Liver (tissue), 3 donors: ENCODE measurements around the gene RAB3A.

Experiments
- EGR1 ChIP-seq, 2 donors: IDR thresholded peaks; 2 replicates each; pipeline ENCODE4 v1.6.1; 2016 to 2018; ENCODE audit warnings: antibody characterized with exemption in 2 of 2, low read depth in 2 of 2
- FOXA2 ChIP-seq: IDR thresholded peaks from 2 replicates; pipeline ENCODE4 v1.6.1; 2016; ENCODE audit warnings: antibody characterized with exemption
- GABPA ChIP-seq, 2 donors: IDR thresholded peaks in 1 of 2; conservative IDR thresholded peaks in 1 of 2; 2 replicates each; pipeline ENCODE4 v1.6.1; 2016; ENCODE audit warnings: antibody characterized with exemption in 2 of 2, mild to moderate bottlenecking in 1 of 2, moderate library complexity in 1 of 2
- JUND ChIP-seq, 2 donors: IDR thresholded peaks; 2 replicates each; pipeline ENCODE4 v1.6.1; 2016; ENCODE audit warnings: antibody characterized with exemption in 2 of 2
- RAD21 ChIP-seq, 2 donors: IDR thresholded peaks; 2 replicates each; pipeline ENCODE4 v1.6.1; 2016; ENCODE audit warnings: antibody characterized with exemption in 2 of 2, mild to moderate bottlenecking in 2 of 2
- TF ChIP-seq, protein P1 (sequence below): fragments of 150-350 bp; IDR thresholded peaks from 2 replicates; pipeline ENCODE4 v1.5.1; 2017; ENCODE audit warnings: improper control_type of control experiment, low read depth, low read length; ENCODE audit not compliant: missing input control
- TF ChIP-seq, protein P2 (sequence below): IDR thresholded peaks from 2 replicates; pipeline ENCODE4 v1.6.1; 2016; ENCODE audit warnings: antibody characterized with exemption
- TF ChIP-seq, protein P3 (sequence below): IDR thresholded peaks from 2 replicates; pipeline ENCODE4 v1.6.1; 2016; ENCODE audit warnings: antibody characterized with exemption
- donor health status: healthy.
- donor health status: healthy.

DNA sequence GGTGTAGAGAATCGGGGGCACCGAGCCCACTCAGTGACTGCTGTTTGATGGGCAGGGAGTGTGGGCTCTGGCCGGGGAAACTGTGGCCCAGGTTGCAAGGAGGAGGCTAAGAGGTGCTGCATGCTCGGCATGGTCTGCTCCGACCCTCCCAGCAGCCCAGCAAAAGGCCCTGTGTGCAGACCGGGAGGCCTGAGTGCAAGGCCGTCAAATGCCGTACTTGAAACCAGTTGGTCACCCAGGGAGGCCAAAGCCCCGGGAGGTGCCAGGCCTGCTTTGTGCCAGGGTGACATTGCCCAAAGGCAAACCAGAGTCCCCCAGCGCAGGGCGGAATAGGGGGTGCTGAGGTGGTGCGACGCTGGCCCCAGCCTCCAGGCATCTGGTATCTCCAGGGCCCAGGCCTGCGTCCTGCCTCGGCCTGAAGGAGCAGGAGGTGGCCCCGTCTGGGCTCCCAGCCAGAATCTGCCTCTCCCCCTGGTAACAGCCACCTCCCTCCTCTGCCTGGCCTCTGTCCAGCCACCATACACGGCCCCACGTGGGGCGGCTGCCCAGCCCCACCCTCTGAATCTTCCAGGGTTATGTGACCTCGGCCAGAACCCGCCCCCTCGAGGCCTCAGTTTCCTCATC lies 46.9 kb downstream of the RAB3A start:
- TF ChIP-seq, protein P1, sequence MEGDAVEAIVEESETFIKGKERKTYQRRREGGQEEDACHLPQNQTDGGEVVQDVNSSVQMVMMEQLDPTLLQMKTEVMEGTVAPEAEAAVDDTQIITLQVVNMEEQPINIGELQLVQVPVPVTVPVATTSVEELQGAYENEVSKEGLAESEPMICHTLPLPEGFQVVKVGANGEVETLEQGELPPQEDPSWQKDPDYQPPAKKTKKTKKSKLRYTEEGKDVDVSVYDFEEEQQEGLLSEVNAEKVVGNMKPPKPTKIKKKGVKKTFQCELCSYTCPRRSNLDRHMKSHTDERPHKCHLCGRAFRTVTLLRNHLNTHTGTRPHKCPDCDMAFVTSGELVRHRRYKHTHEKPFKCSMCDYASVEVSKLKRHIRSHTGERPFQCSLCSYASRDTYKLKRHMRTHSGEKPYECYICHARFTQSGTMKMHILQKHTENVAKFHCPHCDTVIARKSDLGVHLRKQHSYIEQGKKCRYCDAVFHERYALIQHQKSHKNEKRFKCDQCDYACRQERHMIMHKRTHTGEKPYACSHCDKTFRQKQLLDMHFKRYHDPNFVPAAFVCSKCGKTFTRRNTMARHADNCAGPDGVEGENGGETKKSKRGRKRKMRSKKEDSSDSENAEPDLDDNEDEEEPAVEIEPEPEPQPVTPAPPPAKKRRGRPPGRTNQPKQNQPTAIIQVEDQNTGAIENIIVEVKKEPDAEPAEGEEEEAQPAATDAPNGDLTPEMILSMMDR, result no peak
- TF ChIP-seq FOXA2 (no peak), GABPA (IDR thresholded peaks at IDR 0.05 in 1 of 2, conservative IDR thresholded peaks at IDR 0.05 in 1 of 2) (no peak), RAD21 (IDR thresholded peaks at IDR 0.05) (no peak), EGR1 (IDR thresholded peaks at IDR 0.05; ENCODE audit: low read depth in 2 of 2) (no peak), JUND (IDR thresholded peaks at IDR 0.05) (no peak)
- TF ChIP-seq, protein P2, sequence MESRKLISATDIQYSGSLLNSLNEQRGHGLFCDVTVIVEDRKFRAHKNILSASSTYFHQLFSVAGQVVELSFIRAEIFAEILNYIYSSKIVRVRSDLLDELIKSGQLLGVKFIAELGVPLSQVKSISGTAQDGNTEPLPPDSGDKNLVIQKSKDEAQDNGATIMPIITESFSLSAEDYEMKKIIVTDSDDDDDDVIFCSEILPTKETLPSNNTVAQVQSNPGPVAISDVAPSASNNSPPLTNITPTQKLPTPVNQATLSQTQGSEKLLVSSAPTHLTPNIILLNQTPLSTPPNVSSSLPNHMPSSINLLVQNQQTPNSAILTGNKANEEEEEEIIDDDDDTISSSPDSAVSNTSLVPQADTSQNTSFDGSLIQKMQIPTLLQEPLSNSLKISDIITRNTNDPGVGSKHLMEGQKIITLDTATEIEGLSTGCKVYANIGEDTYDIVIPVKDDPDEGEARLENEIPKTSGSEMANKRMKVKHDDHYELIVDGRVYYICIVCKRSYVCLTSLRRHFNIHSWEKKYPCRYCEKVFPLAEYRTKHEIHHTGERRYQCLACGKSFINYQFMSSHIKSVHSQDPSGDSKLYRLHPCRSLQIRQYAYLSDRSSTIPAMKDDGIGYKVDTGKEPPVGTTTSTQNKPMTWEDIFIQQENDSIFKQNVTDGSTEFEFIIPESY, result no peak
- TF ChIP-seq, protein P3, sequence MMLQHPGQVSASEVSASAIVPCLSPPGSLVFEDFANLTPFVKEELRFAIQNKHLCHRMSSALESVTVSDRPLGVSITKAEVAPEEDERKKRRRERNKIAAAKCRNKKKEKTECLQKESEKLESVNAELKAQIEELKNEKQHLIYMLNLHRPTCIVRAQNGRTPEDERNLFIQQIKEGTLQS, result no peak
